HG03342 (cell line): Measurements from ENCODE around the gene MAGI2.
"Not testable (repeated sequence)": the region's sequence is repeated elsewhere in the genome, so short reads cannot be mapped to it uniquely, and the experiment has no call there.

Experiments used
- ATAC-seq: cut with Tn5 transposase; IDR thresholded peaks from one replicate; pipeline ENCODE4 v1.9.1; 2021; ENCODE audit warnings: mild to moderate bottlenecking, moderate library complexity; ENCODE audit not compliant: unreplicated experiment

MAGI2 gene

GRCh38 chr7:78967561-78967960, 485.9 kb downstream of the MAGI2 start:
- ATAC-seq: not testable (repeated sequence)

- ATAC-seq: no peak
Measured at GRCh38 chr7:78967046-78967445, 486.4 kb downstream of the MAGI2 start.

GRCh38 chr7:78959477-78959876, 494.0 kb downstream of the MAGI2 start:
- ATAC-seq: no peak

GRCh38 chr7:78955329-78955728, 498.1 kb downstream of the MAGI2 start:
- ATAC-seq: no peak

- no peak for ATAC-seq
Measured at GRCh38 chr7:78953726-78954363, 499.6 kb downstream of the MAGI2 start.

GRCh38 chr7:78953090-78953489, 500.4 kb downstream of the MAGI2 start:
- no peak for ATAC-seq

GRCh38 chr7:78939669-78940068, 513.8 kb downstream of the MAGI2 start:
- no peak for ATAC-seq

- no peak for ATAC-seq
Measured at GRCh38 chr7:78924581-78924980, 528.9 kb downstream of the MAGI2 start.

- ATAC-seq: no peak
Measured at GRCh38 chr7:78912781-78913180, 540.7 kb downstream of the MAGI2 start.

- ATAC-seq: no peak
Measured at GRCh38 chr7:78906735-78907134, 546.7 kb downstream of the MAGI2 start.

GRCh38 chr7:78905436-78905835, 548.0 kb downstream of the MAGI2 start:
- ATAC-seq: no peak

- ATAC-seq: no peak
Measured at GRCh38 chr7:78904983-78905382, 548.5 kb downstream of the MAGI2 start.

GRCh38 chr7:78901566-78901965, 551.9 kb downstream of the MAGI2 start:
- no peak for ATAC-seq

GRCh38 chr7:78900806-78901205, 552.7 kb downstream of the MAGI2 start:
- no peak for ATAC-seq

- ATAC-seq: no peak
Measured at GRCh38 chr7:78895393-78895792, 558.1 kb downstream of the MAGI2 start.

- ATAC-seq: no peak
Measured at GRCh38 chr7:78879206-78879605, 574.3 kb downstream of the MAGI2 start.

GRCh38 chr7:78873117-78873516, 580.4 kb downstream of the MAGI2 start:
- no peak for ATAC-seq

- ATAC-seq: no peak
Measured at GRCh38 chr7:78864339-78864738, 589.1 kb downstream of the MAGI2 start.

GRCh38 chr7:78863281-78863680, 590.2 kb downstream of the MAGI2 start:
- ATAC-seq: no peak

GRCh38 chr7:78862411-78862900, 591.0 kb downstream of the MAGI2 start:
- no peak for ATAC-seq

- ATAC-seq: no peak
Measured at GRCh38 chr7:78852951-78853350, 600.5 kb downstream of the MAGI2 start.

GRCh38 chr7:78850093-78850740, 603.2 kb downstream of the MAGI2 start:
- no peak for ATAC-seq

GRCh38 chr7:78845155-78845554, 608.3 kb downstream of the MAGI2 start:
- ATAC-seq: no peak
